ENCODE data around the gene CD300LD.

GRCh38 chr17:74555427-74555940, 36.6 kb downstream of the CD300LD start:
- TF ChIP-seq POLR2A (IDR thresholded peaks at IDR 0.05) (no peak), CTCF (IDR thresholded peaks at IDR 0.05) (no peak)
